Fibroblast of skin of right biceps (primary cell): ENCODE data around the gene KANSL1.
"Not testable (repeated sequence)": the region's sequence is repeated elsewhere in the genome, so short reads cannot be mapped to it uniquely, and the experiment has no call there.

Source experiments
- DNase-seq: peaks from one replicate; pipeline ENCODE4 v3.0.0-alpha.2; 2013

Gene KANSL1

DNA sequence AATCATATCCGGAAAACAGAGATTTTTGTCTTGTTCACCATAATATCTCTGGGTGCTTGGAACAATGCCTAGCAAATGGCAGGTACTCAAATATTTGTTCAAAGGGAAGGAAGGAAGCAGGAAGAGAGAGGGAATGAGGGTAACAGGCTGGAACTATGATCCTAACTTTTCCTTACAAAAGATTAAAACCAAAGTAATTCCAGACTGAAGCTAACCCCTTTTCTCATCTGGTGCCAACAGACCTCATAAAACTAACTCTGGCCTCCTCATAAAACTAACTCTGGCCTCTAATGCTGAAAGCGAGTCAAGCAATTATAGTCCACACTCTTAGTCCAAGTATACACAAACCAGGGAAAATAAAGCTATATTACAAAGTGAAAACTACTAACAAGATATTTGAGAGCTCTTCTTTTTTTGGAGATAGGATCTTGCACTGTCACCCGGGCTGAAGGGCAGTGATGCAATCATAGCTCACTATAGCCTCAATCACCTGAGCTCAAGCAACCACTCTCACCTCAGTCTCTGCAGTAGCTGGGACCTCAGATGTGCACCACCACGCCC lies 84.6 kb downstream of the KANSL1 start:
- DNase-seq = no peak

DNA sequence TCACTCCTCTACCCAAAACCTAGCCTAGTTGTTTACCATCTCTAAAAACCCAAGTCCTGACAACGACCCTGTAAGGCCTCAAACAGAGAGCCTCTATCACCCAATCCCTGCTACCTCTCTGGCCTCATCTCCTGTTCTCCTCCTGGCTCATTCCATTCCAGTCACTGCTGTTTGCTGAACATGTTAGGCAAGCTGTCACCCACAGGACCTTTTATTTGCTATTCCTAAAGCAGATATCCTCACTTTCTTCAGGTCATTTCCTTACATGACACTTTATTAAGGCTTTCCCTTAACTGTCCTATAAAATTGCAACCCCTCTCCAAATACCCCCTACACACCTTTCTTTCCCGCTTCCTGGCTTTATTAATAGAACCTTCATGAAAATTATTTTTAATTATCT lies 85.1 kb downstream of the KANSL1 start:
- DNase-seq = no peak

DNA sequence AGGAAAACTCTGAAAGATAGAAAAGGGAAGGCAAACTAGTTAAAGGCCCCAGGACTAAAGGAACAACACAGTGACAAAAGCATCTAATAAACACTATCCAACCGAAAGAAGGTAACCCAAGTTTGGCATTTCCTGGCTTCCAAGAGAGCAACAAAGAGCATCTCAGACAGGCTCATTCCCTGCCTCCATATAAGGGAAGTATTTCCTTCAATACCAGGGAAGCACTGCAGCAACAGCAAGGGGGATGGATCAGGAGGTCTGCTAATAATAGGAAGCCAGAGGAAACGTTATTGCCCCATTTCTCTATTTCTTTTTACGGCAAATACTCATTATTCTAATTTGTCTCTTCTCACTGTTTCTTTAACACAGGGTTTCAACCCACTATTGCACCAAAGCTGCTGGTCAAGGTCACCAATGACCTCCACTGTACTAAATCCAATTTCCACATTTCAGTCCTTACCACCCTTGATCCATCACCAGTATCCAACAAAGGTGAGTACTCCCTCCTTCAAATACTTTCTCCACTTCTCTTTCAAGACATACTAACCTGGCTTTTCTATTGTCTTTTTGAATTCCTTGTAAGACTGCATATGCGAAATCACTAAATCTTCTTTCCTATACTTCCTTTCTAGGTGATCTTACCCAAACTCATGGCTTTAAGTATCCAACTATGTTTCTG lies 86.1 kb downstream of the KANSL1 start:
- peak; percentile 6 for DNase-seq

DNA sequence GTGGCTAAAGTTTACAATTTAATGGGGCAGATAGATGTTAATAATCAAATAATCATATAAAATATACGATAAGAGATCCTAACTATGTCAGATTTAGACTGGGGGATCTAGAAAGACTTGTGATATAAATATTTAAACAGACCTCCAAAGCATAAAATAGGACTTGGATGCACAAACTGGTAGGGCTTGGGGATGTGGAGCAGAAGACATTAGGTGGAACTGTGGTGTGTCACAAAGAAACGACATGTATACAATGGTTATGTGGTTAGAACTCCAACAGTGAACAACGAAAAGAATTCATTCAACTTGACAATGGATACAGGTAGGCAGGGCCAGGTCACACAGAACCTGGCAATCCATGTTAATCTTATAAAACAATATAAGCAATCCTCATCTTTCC lies 90.4 kb downstream of the KANSL1 start:
- not testable (repeated sequence) for DNase-seq

DNA sequence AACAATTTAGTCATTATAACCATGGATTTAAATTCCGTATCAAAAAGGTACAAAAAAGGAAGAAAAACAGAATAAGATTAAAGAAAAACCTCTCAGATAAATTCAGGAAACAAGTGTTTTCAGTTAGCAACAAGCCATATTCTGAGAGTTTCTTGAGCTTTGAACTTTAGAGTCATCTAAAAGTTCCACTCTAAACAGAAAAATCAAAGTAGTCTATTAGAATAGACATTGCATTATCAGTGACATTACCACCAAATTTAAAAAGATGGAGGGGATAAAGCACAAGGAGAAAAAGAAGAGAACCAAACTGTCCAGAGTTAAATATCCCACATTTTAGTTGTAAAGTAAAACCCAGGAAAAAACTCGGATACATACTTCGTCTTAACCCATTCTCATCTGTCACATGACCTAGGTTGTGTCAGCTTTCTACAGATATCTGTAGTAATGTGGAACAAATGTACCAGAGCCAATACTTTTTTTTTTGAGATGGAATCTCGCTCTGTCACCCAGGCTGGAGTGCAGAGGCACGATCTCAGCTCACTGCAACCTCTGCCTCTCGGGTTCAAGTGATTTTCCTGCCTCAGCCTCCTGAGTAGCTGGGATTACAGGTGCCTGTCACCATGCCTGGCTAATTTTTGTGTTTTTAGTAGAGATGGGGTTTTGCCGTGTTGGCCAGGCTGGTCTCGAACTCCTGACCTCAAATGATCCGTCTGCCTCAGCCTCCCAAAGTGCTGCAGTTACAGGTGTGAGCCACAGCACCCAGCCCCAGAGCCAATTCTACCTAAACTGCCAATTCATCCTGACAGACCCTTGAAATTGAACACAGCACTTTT lies 91.2 kb downstream of the KANSL1 start:
- peak; percentile 5 for DNase-seq

DNA sequence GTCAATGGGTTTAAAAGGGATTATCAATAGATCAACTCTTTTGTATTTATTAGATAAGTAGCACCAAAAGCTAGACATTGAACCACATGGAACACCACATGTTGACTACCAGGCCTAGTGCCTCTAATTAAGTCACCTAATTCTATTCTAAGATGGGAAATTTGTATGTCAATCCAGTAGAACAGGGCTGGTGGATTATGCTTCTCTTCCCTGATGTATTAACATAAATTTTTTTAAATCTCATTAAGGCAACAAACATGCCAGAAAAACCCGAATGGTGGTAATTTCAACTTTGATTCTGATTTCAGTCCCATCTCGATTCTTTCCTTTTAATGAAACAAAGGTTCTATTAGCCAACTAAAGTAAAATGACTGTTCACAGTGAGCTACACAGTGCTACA lies 92.6 kb downstream of the KANSL1 start:
- no peak for DNase-seq

DNA sequence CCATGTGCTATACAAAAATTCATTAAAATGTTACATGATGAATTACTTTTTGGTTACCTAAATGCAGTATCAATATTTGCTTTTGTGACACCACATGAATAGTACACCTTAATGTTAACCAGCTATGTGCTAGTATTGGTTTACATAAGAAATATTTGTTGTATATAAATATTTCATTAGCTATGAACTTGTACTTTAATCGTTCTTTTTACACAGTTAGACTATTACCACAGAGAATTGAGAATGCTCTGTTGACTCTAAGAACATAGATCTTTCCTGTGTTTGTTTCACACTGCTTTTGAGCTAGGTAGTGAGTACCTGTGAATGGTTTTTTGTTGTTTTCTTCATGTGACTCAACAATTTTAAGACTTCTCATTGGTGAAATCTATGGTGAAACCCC lies 93.4 kb downstream of the KANSL1 start:
- no peak for DNase-seq

DNA sequence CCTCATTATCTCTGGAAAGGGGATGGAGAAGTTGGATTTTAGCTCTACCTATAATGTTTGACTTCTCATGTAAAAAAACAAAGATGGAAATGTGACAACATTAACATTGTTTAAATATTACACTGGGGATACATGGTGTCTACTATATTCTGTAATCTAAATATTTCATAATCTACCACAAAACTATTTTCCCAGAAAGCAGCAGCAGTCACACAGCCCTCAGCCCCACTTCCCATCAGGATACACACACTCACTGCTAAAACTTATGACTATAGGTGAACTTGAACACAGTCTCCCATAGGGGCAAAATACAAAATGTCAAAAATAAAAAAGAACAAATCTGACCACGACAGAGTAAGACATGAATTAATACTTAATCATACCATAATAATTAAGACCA lies 95.7 kb downstream of the KANSL1 start:
- DNase-seq = peak; percentile 33

DNA sequence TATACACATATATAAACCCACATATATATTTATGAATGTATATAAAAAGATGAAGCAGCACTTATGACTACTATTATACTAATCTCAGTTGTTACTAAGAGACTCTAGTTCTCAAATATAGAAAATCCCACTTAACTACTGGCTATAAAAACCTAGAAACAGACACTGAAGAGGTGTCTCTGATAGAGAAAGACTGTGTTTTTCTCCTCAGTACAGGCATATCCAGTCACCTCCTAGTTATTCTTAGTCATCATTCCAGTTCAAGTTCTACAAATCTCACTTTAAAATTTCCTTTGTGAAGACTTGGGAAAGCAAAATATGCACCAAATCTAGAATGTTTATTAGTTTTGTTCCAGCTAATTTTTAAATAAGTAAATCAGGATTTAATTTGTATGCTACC lies 100.2 kb downstream of the KANSL1 start:
- no peak for DNase-seq

DNA sequence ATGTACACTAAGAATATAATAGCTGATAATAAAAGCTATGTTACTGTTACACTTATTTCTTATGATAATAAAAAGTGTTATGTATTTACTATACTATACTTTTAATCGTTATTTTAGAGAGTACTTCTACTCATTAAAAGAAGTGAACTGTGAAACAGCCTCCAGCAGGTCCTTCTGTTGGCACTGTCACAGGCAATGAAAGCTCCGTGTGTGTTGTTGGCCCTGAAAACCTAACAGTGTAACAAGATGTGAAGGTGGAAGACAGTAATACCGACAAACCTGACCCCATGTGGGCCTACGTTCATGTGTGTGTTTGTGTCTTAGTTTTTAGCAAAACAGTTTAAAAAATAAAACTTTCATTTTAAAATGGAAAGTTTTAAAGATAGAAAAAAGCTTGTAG lies 102.4 kb downstream of the KANSL1 start:
- no peak for DNase-seq

DNA sequence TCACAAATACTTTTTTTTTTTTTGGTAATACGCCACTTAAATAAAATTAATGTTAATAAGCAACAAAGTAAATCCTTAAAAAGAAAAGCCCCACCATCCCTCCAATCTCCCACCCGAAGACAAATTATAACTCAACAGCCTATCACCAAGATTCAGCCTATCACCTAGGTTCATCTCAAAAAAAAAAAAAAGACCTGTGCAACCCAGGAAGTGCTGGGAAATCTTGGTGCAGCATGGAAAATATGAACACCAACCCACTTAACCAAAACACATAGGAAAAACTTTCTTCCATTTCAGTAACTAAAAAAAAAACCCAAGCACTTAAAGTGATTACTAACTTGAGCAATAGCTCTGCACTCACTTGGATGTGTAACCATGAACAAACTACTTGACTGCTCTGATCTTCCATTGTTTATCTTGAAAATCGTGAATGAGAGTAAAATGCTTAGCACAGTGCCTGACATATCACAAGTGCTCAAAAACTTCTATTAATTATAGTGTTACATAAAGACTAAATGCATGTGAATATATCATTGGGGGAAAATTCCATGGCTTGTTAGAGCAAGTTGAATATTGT lies 103.8 kb downstream of the KANSL1 start:
- DNase-seq = no peak

DNA sequence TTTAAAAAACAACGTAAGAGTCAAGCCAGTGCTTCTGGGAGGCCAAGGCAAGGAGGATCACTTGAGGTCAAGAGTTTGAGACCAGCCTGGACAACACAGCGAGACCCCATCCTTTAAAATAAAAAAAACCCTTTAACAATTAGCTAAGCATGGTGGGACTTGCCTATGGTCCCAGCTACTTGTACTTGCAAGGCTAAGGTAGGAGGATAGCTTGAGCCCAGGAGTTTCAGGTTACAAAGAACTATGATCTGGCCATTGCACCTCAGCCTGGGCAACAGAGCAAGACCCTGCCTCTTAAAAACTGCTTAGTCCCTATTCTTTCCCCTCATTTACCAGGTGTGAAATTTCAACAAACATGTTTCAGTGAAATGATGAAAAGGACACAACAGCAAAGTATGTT lies 104.6 kb downstream of the KANSL1 start:
- no peak for DNase-seq

DNA sequence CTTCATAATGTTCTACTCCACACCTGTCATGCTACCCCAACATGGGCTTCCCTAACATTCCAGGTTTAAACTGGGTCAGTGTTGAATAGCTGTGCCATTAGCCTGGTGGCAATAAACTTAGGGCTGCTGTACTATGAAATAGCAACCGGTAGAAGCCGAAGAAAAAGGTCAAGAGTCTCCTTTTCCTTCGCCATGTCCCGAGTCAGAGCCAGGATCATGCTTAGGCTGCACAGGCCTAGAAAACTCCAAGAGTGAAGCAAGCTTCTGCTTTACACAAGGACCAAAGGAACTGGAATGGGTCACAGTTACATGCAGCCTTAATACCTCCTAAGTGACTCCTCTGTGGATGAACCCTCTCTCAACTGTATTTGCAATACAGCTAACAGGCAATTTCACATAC lies 105.4 kb downstream of the KANSL1 start:
- DNase-seq = not testable (repeated sequence)

DNA sequence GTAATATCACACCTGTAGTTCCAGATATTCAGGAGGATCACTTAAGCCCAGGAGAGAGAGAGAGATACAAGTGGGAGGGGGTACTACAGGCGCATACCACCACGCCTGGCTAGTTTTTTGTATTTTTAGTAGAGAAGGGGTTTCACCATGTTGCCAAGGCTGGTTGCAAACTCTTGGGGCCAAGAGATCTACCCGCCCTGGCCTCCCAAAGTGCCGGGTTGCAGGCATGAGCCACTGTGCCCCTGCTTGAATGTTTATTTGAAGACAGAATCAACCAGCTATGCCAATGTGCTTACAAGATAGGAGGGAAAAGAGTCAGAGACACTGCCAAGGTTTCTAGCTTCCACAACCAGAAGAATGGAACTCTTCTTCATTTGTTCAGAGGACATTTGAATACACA lies 106.4 kb downstream of the KANSL1 start:
- DNase-seq = no peak

DNA sequence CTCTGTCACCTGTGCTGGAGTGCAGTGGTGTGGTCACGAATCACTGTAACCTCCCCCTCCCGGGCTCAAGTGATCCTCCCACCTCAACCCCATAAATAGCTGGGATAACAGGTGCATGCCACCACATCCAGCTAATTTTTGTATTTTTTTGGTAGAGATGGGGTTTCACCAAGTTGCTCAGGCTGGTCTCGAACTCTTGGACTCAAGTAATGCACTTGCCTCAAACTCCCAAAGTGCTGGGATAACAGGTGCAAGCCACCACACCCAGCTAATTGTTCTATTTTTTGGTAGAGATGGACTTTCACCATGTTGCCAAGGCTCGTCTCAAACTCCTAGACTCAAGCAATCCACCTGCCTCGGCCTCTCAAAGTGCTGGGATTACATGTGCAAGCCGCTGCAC lies 107.7 kb downstream of the KANSL1 start:
- DNase-seq = no peak

DNA sequence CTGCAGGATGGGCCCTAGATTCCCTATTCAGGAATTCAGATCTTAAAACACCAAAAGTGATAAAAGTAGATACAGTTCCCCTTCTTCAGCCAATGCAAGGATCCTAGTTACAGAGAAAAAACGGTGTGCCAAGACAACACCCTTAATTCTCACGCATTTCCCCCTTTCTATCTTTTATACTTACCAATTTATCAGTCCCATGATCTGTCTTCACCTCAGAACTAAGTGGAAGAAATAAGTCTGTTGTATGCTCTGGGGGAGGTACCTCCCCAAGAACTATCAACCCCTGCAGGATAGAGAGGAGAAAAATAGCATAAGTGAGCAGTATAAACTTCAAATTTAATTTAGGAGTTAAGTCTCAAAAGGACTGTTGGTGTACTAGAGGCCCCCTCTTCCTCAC lies 111.0 kb downstream of the KANSL1 start:
- no peak for DNase-seq

DNA sequence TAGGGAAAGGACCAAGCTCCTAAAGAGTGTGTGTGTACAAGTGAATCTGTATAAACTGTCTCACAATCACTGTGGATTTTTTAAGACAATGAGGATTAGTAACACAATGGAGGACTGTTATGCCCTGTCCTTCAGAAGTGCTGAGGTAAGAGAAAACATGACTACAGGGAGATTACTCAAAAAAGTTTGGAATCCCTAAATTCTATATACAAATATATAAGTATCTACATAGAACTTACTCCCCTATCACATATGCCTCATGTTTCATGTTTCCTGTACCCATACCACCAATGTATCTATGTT lies 112.3 kb downstream of the KANSL1 start:
- no peak for DNase-seq

DNA sequence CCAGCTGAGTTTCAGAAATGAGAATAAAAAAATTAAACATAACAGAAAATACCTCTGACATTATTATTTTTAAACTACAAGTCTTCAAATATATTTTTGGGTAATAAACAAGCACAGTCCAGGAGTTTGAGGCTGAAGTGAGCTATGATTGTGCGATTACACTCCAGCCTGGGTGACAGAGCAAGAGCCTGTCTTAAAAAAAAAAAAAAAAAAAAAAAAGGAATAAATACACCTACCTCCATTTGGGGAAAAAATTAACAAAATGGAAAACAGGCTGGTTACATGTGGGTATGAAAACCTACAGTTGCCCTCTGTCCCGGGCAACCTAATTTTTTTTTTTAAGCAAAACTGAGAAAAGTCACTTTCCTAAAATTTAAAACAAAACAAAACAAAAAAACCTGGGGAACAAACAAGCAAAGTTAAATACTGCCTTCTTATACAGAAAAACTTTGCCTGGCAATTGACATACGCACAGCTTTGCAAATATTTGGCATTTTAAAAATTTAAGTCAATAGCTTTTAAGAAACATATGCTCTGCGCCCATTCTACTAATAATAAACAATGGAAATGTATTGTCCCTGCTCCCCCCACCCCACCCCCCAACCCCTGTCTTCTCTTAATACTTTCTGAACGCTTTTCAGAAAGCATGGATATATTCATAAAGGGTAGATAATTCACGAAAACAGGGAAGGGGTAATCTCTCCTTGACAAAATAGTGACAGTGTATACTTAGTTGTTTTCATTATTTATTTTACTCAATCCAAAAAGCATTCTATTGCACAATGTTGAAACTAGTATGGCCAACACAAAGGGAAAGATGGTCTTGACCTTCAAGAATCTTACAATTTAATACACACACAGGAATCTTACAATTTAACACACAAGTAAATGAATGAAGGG lies 112.9 kb downstream of the KANSL1 start:
- no peak for DNase-seq

DNA sequence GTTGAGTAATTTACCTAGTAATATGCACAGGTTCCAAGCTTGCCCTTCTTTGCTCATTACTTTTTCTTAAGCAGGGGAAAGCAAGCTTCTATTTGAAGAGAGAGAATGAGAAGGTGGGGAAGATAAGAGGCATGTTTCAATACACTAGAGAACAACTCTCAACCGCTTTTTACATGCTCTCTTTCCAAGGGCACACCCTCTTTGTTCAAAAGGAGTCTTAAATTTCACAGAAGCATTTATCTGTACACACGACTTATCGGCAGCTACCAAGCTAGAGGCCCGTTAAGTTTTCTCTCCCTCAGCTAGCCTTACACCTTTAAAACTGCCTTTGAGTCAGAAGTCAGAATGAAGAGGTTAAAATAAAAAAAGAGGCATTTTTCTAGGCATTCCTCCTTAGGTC lies 114.6 kb downstream of the KANSL1 start:
- DNase-seq = no peak

DNA sequence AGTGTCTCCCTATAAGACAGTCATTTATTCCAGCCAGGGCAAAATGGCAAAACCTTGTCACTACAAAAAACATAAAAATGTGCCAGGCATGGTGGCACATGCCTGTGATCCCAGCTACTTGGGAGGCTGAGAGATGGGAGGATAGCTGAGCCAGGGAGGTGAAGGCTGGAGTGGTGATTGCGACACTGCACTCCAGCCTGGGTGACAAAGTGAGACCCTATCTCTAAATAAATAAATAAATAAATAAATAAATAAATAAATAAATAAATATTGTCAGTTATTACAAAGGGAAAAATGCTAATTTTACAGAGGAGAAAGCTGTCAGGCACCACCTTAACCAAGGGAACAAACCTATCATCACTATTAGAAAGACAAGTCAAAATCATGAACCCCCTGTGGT lies 118.7 kb downstream of the KANSL1 start:
- DNase-seq = no peak

DNA sequence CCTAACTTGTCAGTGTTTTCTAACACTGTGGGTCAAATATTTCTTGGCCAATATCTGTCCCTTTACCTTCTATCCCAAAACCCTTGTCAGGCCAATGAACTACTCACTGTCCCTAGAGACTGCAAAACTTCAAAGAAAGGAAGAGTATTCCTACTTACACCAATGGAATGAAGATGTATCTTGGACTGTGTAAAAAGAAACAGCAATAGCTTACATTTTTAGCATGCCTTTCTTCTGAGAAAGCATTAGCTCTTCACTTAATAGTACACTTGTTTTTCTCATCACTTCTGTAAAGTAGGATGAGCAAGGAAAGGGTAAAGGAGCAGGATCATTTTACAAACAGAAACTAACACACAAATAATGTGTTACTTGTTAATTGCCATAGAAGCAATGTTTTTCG lies 120.2 kb downstream of the KANSL1 start:
- peak; percentile 76 for DNase-seq

DNA sequence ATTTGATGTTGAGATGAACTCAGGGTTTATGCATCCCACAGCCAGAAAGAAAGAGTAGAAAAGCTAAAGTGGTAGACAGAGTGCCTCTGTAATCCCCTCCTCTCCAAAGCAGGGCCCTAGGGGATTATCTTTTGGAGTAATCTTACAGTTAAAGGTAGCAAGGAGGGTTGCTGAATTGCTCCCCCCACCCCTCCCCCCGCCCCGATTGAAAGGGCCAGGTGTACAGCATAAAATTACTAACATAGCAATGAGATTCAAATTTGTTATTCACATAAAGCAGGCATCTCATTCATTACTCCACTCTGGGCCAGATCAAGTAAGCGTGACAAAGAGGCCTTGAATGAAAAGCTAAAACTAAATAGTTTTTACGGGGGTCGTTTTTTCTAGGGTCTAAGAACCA lies 121.4 kb downstream of the KANSL1 start:
- DNase-seq = no peak

DNA sequence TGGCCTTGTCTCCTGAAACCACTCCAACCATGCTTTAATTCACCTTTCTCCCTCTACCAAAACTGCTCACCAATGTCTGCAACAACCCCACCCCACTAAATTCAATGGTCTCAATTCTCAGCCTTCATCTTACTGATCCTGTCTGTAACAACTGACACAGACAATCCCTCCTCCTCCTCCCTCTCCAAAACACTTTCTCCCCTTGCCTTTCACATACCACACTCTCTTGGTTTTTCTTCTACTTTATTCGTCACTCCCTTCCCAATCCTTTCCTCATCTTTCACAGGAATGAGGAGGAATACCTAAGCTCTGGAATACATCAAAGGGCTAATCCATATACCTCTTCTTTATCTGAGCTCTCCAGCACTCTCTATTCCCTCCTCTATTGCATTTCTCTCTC lies 128.8 kb downstream of the KANSL1 start:
- no peak for DNase-seq
